ENCODE measurements around the gene POLR1H. TPM values are rescaled to one million over a fixed set of nuclear protein-coding genes. Genes with fewer than 3 reads are reported as not detected.

The POLR1H gene
- total RNA-seq, 1 experiment from 2014 or later, result 45.0 TPM

GRCh38 chr6:30061858-30062458 lies 893 bp downstream of the POLR1H start:
- DNase-seq (ENCODE audit: low spot score), result peak; percentile 67

DNA sequence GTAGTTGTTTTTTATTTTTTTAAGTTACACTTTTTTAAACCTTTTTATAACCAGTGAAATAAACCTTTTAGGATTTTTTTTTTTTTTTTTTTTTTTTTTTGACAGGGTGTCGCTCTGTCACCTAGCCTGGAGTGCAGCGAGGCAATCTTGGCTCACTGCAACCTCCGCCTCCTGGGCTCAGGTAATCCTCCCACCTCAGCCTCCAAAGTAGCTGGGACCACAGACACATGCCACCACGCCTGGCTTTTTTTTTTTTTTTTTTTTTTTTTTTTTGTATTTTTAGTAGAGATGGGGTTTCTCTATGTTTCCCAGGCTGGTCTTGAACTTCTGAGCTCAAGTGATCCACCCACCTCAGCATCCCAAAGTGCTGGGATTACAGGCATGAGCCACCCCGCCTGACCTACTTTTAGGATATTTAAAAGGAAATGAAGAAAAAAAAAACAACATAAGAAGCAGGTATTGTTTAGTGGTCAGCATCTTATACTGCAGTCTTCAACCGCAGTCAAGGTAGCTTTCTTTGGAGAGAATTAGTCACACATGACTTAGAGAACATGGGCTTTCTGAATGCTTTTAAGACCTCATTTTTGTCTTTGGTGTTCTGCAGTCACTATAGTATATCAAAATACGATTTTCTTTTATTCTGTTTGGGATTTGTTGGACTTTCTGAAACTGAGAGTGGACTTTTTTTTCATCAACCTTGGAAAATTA lies 1.6 kb downstream of the POLR1H start:
- no peak for DNase-seq (ENCODE audit: low spot score)

- no peak for DNase-seq (ENCODE audit: low spot score)
Observed at GRCh38 chr6:30063315-30063714, 2.2 kb downstream of the POLR1H start.

- peak; percentile 44 for DNase-seq (ENCODE audit: low spot score)
Observed at GRCh38 chr6:30066082-30066481, 5.0 kb downstream of the POLR1H start.

GRCh38 chr6:30066577-30067459 lies 5.8 kb downstream of the POLR1H start, which contains the start of gene PPP1R11:
Gene PPP1R11, plus strand, starts transcription at chr6:30067198. Its CDS starts 213 bp downstream, at chr6:30067411.
- DNase-seq (ENCODE audit: low spot score), result peak; percentile 98

DNA sequence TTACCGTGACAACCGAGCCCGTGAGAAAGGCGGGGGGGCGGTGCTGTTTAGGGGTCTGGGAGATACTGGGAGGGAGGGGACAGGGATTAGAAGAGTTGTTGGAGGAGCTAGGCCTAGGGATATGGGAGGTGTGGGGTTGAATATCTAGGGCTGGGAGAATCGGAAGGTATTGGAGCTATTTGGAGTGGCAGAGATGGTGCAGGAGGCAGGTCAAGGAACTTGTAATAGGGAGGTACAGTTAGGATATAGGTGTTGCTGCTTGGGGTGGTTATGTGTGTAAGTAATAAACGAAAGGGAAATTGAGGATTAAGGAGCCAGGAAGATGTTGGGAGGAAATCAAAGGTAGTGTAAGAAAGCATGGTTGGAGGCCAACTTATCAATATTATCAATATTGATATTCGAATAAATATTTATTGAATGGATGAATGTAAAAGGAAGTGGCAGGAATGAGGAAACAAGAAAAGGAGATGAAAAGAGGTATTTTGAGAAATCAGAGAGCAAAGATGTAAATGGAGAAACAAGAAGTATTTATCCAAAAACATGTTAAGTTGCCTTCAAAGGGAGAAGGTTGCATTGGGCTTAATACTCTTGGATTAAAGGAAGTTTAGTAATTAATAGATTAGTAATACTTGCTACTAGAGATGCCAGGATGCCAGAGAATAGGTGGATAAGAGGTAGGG lies 6.5 kb downstream of the POLR1H start:
- no peak for DNase-seq (ENCODE audit: low spot score)

GRCh38 chr6:30071081-30071818 lies 10.2 kb downstream of the POLR1H start:
- no peak for DNase-seq (ENCODE audit: low spot score)

DNA sequence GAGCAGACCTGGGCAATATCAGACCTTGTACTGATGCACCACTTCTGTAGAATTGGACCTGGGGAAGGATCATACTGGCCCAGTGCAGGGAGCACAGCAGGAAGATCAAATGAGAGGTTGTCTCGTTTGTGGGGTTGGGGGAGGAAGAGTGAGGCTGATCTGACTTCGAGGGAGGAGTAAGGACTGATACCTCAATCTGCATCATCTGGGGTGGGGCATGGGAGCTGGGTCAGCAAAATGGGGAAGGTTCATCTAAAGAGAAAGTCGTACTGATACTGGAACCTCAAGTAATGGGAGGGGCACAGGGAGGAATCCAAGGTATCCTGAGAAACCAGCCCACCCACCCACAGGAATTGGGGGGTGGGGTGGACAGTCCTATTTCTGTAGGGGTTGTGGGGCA lies 10.8 kb downstream of the POLR1H start:
- no peak for DNase-seq (ENCODE audit: low spot score)

DNA sequence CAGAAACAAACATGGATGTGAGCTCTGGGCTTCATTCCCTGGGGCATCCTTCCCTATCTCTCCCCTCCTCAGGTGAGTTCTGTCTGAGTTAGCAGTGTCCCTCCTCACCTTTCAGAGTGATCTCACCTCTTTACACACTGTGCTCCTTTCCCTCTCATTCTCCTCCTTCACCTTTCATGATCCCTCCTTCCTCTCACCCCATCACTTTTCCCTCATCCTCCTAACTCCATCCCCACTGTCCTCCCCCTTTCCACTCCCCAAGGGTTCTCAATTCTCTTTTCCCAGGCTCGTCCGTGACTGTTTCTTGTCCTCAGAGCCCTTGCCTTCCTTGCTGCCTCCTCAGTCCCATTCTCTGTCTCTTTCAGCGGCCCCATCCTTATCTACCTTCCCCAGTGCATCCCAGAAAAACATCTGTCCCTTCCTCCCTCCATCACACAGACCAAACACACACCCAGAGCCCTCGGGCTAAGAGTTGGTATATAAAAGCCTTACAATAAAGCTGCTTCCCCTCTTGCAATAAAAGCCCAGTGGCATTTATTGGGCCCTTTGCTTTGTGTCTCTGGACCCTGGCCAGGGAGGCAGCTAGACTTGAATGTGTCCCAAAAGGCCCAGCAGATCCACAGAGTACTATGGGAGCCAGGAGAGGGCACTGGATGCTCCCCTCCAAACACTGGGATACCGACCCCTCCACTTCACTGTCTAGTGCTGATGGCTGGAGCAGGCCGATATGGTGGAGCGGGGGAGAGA lies 12.6 kb downstream of the POLR1H start:
- DNase-seq (ENCODE audit: low spot score), result peak; percentile 16

DNA sequence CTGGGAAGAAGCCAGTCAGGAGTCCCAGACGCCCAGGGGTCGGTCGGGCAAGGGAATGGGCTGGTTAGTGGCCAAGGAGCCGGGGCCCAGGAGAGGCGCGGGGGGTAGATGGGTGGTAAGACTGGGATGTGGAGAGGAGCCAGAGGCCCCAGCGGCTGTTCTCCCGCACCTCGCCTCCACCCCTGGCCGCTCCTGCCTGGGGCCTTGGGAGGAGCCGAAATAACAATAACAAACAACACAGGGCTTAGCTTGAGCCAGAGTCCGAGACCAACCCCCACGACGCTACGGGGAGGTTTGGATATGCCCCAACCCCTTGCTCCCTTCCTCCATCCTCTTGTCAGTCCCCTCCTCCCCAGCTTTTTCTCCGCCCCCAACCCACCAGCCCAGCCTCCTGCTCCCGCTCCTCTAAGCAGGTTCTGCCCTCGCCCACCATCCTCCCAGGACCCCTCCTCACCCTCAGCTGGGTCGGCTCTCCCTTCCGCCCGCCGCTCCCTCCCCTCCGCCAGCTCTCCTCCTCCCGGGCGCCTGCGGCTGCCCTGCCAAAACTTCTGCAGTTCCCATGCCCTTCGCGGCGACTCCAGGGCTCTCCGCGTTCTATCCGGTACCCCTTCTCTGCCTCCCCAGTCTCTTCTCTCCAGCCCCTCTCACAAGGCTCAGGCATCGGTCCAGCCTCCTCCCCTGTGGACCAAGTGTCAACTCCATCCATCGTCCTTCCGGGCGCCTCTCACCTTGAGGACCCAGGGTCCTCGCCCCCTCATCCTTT lies 13.4 kb downstream of the POLR1H start:
- DNase-seq (ENCODE audit: low spot score), result peak; percentile 19

- DNase-seq (ENCODE audit: low spot score), result no peak
Observed at GRCh38 chr6:30075094-30075789, 14.2 kb downstream of the POLR1H start, which contains the start of gene RNF39. Gene RNF39, minus strand, starts transcription at chr6:30075769. Its CDS starts 184 bp downstream, at chr6:30075585.

- DNase-seq (ENCODE audit: low spot score), result peak; percentile 80
Observed at GRCh38 chr6:30075790-30076732, 15.0 kb downstream of the POLR1H start.

DNA sequence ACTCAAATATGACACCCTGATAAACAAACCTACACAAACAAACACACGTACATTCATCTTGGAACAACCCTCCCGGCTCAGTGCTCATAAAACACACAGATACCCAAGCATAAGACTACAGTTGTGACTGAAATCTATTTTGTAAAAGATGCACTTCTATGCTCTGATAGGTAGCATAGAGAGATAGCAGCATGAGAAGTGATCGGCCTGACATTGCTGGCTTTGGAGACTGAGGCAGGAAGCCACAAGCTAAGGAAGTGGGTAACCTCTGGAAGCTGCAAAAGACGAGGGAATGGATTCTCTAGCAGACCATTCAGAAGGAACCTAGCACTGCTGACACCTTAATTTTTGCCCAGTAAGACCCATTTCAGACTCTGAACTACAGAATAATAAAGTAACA lies 16.2 kb downstream of the POLR1H start:
- peak; percentile 0 for DNase-seq (ENCODE audit: low spot score)

DNA sequence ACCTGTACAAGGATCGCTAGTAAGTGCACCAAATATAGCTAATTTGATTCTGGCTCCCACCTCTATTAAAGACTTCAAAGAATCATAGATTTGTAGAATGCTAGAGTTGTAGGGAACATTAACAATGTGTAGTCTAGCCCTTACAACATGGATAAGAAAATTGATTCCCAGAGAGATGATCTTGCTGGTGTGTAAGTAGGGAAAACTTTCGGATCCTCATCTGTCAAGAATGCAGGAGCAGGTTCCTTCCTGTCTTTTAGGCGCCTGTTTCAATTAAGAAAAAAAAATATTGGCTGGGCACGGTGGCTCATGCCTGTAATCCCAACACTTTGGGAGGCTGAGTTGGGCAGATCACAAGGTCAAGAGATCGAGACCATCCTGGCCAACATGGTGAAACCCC lies 26.8 kb downstream of the POLR1H start:
- no peak for DNase-seq (ENCODE audit: low spot score)

GRCh38 chr6:30091577-30092381 lies 30.7 kb downstream of the POLR1H start:
- peak; percentile 89 for DNase-seq (ENCODE audit: low spot score)

DNA sequence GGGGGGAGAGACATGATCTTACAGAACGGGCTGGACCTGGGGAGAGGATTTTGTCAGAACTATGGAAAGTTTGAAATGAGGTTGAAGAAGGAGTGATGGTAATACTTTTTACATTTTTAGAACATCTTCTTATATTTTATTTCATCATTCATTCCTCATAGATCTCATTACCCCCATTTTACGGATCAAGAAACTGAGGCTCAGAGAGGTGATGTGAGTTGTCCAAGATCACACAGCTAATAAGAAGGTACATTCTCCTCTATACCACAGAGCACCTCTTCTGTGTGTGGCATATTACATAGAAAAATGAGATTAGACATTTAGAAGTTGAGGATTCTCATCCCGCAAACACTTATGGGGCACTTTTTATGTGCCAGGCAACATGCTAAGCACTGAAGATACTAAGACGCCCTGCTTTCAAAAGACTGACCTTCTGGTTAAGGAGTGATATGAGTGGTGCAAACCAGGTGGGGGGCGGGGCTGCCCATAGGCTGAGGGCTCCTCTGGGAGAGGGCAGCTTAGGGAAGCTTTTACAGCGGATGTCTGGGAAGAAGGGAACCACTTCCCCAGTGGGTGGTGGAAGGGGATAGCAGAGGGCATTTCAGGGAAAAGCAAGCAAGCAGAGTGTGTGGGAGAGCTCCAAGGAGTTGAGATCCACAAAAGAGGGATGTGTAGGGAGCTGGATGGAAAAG lies 31.9 kb downstream of the POLR1H start:
- no peak for DNase-seq (ENCODE audit: low spot score)

Measured in HT-29 (cell line).